H1 (cell line): ENCODE data around the gene NDUFA6. TPM values are rescaled to one million over a fixed set of nuclear protein-coding genes. Genes with fewer than 3 reads are reported as not detected.

Experiments used
- CTCF ChIA-PET: fragments of 300-600 bp; sonication (Branson Sonifier 250); formaldehyde crosslinking; loops from one replicate; lab custom pipeline; 2021; ENCODE audit not compliant: partially characterized antibody; lab: Charles Lee
- POLR2A ChIA-PET: fragments of 300-600 bp; sonication (Branson Sonifier 250); formaldehyde crosslinking; loops from one replicate; lab custom pipeline; 2021; ENCODE audit warnings: inconsistent platforms; ENCODE audit not compliant: partially characterized antibody; lab: Charles Lee
- DNase-seq, 2 experiments: peaks; one replicate each; pipeline versions ENCODE4 v3.0.0 to v3.0.0-alpha.2; 2010 to 2022; ENCODE audit warnings: low spot score in 2 of 2, low read depth in 1 of 2, mixed read lengths in 1 of 2
- FAIRE-seq: peaks from 2 replicates; lab custom pipeline; 2011; peaks lifted over from hg19 to GRCh38; lab: Jason Lieb, UNC
- H2AFZ ChIP-seq: 2 replicates; pipeline ENCODE4 v1.8.1; 2012; ENCODE audit warnings: low read length, inconsistent platforms
- H2AK5ac ChIP-seq: 2 replicates; pipeline ENCODE4 v1.6.1; 2013; ENCODE audit warnings: low read depth, low read length
- H2BK120ac ChIP-seq: replicated peaks from 2 replicates; pipeline ENCODE3; 2013; ENCODE audit warnings: low read depth, low read length, inconsistent platforms
- H2BK12ac ChIP-seq: 2 replicates; pipeline ENCODE4 v1.6.1; 2013; ENCODE audit warnings: low read depth, low read length
- H2BK15ac ChIP-seq: 2 replicates; pipeline ENCODE4 v1.6.1; 2013; ENCODE audit warnings: low read length
- H2BK20ac ChIP-seq: 2 replicates; pipeline ENCODE4 v1.6.1; 2013; ENCODE audit warnings: low read length
- H2BK5ac ChIP-seq: 2 replicates; pipeline ENCODE4 v1.6.1; 2013; ENCODE audit warnings: low read depth, low read length
- H3K14ac ChIP-seq: 2 replicates; pipeline ENCODE4 v1.6.1; 2013; ENCODE audit warnings: inconsistent platforms; ENCODE audit not compliant: insufficient read length
- H3K18ac ChIP-seq: 2 replicates; pipeline ENCODE4 v1.6.1; 2013; ENCODE audit warnings: low read length; ENCODE audit errors: extremely low read depth
- H3K23ac ChIP-seq: 2 replicates; pipeline ENCODE4 v1.6.1; 2013; ENCODE audit warnings: inconsistent platforms; ENCODE audit not compliant: insufficient read length
- H3K23me2 ChIP-seq: 2 replicates; pipeline ENCODE4 v1.6.1; 2013; ENCODE audit warnings: low read depth, low read length
- H3K27ac ChIP-seq: 2 replicates; pipeline ENCODE4 v1.6.1; 2011; ENCODE audit warnings: low read depth, low read length, inconsistent platforms
- H3K27me3 ChIP-seq, 4 experiments: replicated peaks in 1 of 4; 1 replicate in 1 of 4; 2 replicates in 3 of 4; pipeline versions ENCODE4 v1.6.1 to v1.8.1; 2011 to 2013; ENCODE audit warnings: low read length in 3 of 4, mild to moderate bottlenecking in 3 of 4, inconsistent platforms in 2 of 4, mixed read lengths in 2 of 4, moderate library complexity in 1 of 4; ENCODE audit not compliant: control insufficient read depth in 3 of 4, insufficient read depth in 3 of 4; ENCODE audit errors: extremely low read depth in 1 of 4
- H3K36me3 ChIP-seq, 4 experiments: 2 replicates each; pipeline versions ENCODE4 v1.6.1 to v1.8.1; 2011 to 2013; ENCODE audit warnings: mild to moderate bottlenecking in 4 of 4, low read length in 3 of 4, moderate library complexity in 2 of 4, control low read depth in 1 of 4, inconsistent platforms in 1 of 4; ENCODE audit not compliant: insufficient read depth in 4 of 4, control insufficient read depth in 2 of 4
- H3K4ac ChIP-seq: replicated peaks from 2 replicates; pipeline ENCODE3; 2013; ENCODE audit warnings: low read length, low read depth, mixed read lengths, inconsistent platforms; ENCODE audit not compliant: insufficient read length
- H3K4me1 ChIP-seq, 4 experiments: replicated peaks in 1 of 4; 1 replicate in 1 of 4; 2 replicates in 3 of 4; pipeline versions ENCODE4 v1.6.1 to v1.8.1; 2011 to 2013; ENCODE audit warnings: low read length in 3 of 4, inconsistent platforms in 2 of 4, mixed read lengths in 1 of 4; ENCODE audit not compliant: insufficient read depth in 4 of 4, control insufficient read depth in 3 of 4
- H3K4me2 ChIP-seq, 2 experiments: 2 replicates each; pipeline versions ENCODE4 v1.6.1 to v1.8.1; 2011 to 2013; ENCODE audit warnings: low read depth in 2 of 2, low read length in 2 of 2, control low read depth in 1 of 2, inconsistent platforms in 1 of 2, mild to moderate bottlenecking in 1 of 2; ENCODE audit not compliant: insufficient read depth in 1 of 2
- H3K4me3 ChIP-seq, 4 experiments: fragments of 200-600, 300-600 bp in 1 of 4; sonication (generic), shearing (Covaris generic), sonication (Bioruptor Twin) in 1 of 4; 2 replicates each; pipeline versions ENCODE4 v1.5.1 to v1.8.1; 2011 to 2016; ENCODE audit warnings: low read length in 4 of 4, low read depth in 3 of 4, control low read depth in 2 of 4, inconsistent platforms in 2 of 4, mild to moderate bottlenecking in 2 of 4, mixed read lengths in 1 of 4, moderate library complexity in 1 of 4; ENCODE audit not compliant: insufficient read depth in 2 of 4; ENCODE audit errors: extremely low read depth in 1 of 4
- H3K56ac ChIP-seq: replicated peaks from 2 replicates; pipeline ENCODE3; 2013; ENCODE audit warnings: low read depth, mild to moderate bottlenecking, mixed read lengths, low read length, inconsistent platforms; ENCODE audit not compliant: insufficient read length
- H3K79me1 ChIP-seq: 2 replicates; pipeline ENCODE4 v1.6.1; 2013; ENCODE audit warnings: low read depth, low read length, control low read depth
- H3K79me2 ChIP-seq, 2 experiments: 2 replicates each; pipeline versions ENCODE4 v1.6.1 to v1.8.1; 2012 to 2013; ENCODE audit warnings: low read length in 2 of 2, mild to moderate bottlenecking in 2 of 2, inconsistent platforms in 1 of 2; ENCODE audit not compliant: insufficient read depth in 2 of 2, control insufficient read depth in 1 of 2
- H3K9ac ChIP-seq, 4 experiments: replicated peaks in 1 of 4; 1 replicate in 1 of 4; 2 replicates in 3 of 4; pipeline versions ENCODE4 v1.6.1 to v1.8.1; 2011 to 2013; ENCODE audit warnings: low read depth in 3 of 4, low read length in 3 of 4, control low read depth in 2 of 4, mild to moderate bottlenecking in 2 of 4, moderate library complexity in 2 of 4, inconsistent platforms in 1 of 4; ENCODE audit errors: extremely low read depth in 1 of 4
- H3K9me3 ChIP-seq, 2 experiments: 2 replicates each; pipeline versions ENCODE4 v1.6.1 to v1.8.1; 2012 to 2013; ENCODE audit warnings: mild to moderate bottlenecking in 2 of 2, moderate library complexity in 2 of 2, control low read depth in 1 of 2, inconsistent platforms in 1 of 2, low read depth in 1 of 2, low read length in 1 of 2, mixed read lengths in 1 of 2; ENCODE audit not compliant: insufficient read depth in 2 of 2
- H4K20me1 ChIP-seq, 2 experiments: replicated peaks in 1 of 2; 2 replicates each; pipeline versions ENCODE3 to v1.8.1; 2011 to 2013; ENCODE audit warnings: inconsistent platforms in 2 of 2, low read length in 2 of 2, mild to moderate bottlenecking in 1 of 2; ENCODE audit not compliant: insufficient read depth in 2 of 2, control insufficient read depth in 1 of 2
- H4K5ac ChIP-seq: 2 replicates; pipeline ENCODE4 v1.6.1; 2013; ENCODE audit warnings: low read length, low read depth, mixed read lengths, inconsistent platforms; ENCODE audit not compliant: insufficient read length
- H4K8ac ChIP-seq: 2 replicates; pipeline ENCODE4 v1.8.0; 2013; ENCODE audit warnings: mild to moderate bottlenecking, moderate library complexity, low read length, inconsistent platforms; ENCODE audit not compliant: insufficient read depth; ENCODE audit errors: extremely low read depth
- H4K91ac ChIP-seq: replicated peaks from 2 replicates; pipeline ENCODE3; 2013; ENCODE audit warnings: low read length, mixed read lengths, inconsistent platforms; ENCODE audit not compliant: insufficient read length
- HDAC2 ChIP-seq, 2 experiments: fragments of 300-600 bp in 1 of 2; sonication (generic) in 1 of 2; IDR thresholded peaks; 2 replicates each; pipeline ENCODE4 v1.6.1; 2011 to 2012; ENCODE audit warnings: low read depth in 2 of 2, low read length in 2 of 2, mild to moderate bottlenecking in 2 of 2, moderate library complexity in 2 of 2, borderline replicate concordance in 1 of 2, inconsistent platforms in 1 of 2
- POLR2A ChIP-seq, 2 experiments: IDR thresholded peaks; 1 replicate in 1 of 2; 2 replicates in 1 of 2; pipeline ENCODE4 v1.6.1; 2011; ENCODE audit warnings: low read depth in 2 of 2, low read length in 2 of 2, mild to moderate bottlenecking in 2 of 2; ENCODE audit errors: control extremely low read depth in 1 of 2
- WGBS, 2 experiments: shearing (Covaris generic) in 1 of 2; methylation state at CpG; one replicate each; pipeline versions ENCODE4 v1.1.6 to v1.1.7; 2013 to 2015; ENCODE audit warnings: low lambda C conversion rate in 2 of 2, mixed read lengths in 2 of 2, inconsistent platforms in 1 of 2, low coverage in 1 of 2, missing lambda C conversion rate in 1 of 2; ENCODE audit not compliant: insufficient replicate concordance in 2 of 2, insufficient coverage in 1 of 2, insufficient read length in 1 of 2; ENCODE audit errors: extremely low coverage in 1 of 2, missing lambda C conversion rate in 1 of 2; 5-methylcytosine and 5-hydroxymethylcytosine counted together
- polyA plus RNA-seq, 7 experiments: library from polyadenylated mRNA; depleted of rRNA in 3 of 7; stranded (reverse) in 5 of 7; unstranded in 2 of 7; fragments of >200 nt in 5 of 7; fragments of 200-250 nt in 2 of 7; gene quantifications; 1 replicate in 5 of 7; 2 replicates in 1 of 7; 4 replicates in 1 of 7; pipeline versions ENCODE4 v1.2.1 to v1.2.3, GENCODE V29; 2011 to 2013; ENCODE audit warnings: missing spikeins in 2 of 7, mixed read lengths in 2 of 7
- total RNA-seq: library from RNA; stranded (reverse); fragmentation: NEBNext Ultra II Directional; extraction: Animal tissue kit (Norgen Biotek cat#: 25700); gene quantifications from 2 replicates; pipeline ENCODE4 v1.2.1, GENCODE V29; 2021

NDUFA6 gene
- total and polyA plus RNA-seq, 2 of the 8 experiments (the other 6 are each of a cell fraction or from before 2014, with no cell fraction given): 76.2 to 105 TPM

DNA sequence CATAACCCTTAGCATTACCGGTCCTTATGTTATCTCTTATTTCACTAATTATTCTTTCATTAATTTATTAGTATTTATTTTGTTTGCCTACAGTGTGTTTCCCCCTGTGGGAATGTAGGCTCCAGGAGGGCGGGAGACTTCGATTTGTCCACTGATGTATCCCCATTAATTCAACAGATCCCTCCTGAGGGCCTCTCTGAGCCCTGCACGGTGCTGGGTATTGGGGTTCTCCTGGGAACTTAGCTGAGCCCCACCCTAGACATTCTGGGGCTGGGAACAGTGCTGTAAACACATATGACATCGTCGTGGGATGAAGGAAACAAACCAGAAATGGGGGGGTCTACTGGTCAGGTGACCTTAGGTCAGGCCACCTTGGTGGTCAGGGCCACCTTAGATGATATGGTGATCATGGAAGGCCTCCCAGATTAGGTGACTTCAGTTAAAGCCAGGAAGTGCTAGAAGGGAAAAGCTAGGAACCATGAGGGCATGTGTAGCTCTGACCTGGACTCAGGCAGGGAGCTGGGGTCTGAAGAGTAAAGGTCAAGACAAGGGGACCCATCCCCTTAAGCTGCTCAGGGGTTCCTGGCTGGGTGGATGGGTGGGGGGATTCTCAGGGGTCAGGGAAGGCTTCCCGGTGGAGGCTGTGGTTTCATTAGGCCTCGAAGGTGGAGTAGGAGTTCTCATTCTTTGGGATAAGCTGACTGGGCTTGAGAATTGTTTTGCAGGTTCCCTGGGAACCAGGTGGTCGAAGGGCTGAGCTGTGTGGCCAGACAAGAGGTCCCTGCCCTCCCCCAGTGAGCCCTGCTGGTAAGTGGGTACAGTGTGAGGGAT lies 15.5 kb downstream of the NDUFA6 start:
- H3K4me2 ChIP-seq: peak overlapping the region; percentile 41 to 73; a peak in 2 of 4 replicates
- FAIRE-seq: no peak

More for the DNA sequence above, 15.5 kb downstream of the NDUFA6 start:
- H3K4me1 ChIP-seq: peaks cover 2 to 18% (median 12%) of the 10 kb centered on the region in 4 experiments
- H3K27me3 ChIP-seq: peaks cover 0 to 9% (median 4%) of the 10 kb centered on the region in 4 experiments; a peak in 2 of 7 replicates
- no peak overlapping the region for H2BK120ac ChIP-seq
- H2BK5ac ChIP-seq: no peak overlapping the region
- no peaks in the 10 kb centered on the region for H3K9me3 ChIP-seq
- peaks cover 5% of the 10 kb centered on the region for H3K23me2 ChIP-seq
- TF ChIP-seq POLR2A (IDR thresholded peaks at IDR 0.05; ENCODE audit: control extremely low read depth in 1 of 2, low read depth in 2 of 2, low read length in 2 of 2): no peak
- TF ChIP-seq HDAC2 (IDR thresholded peaks at IDR 0.05; ENCODE audit: borderline replicate concordance in 1 of 2, low read depth in 2 of 2, low read length in 2 of 2): no peak
- no peak overlapping the region for H3K56ac ChIP-seq
- no peak for DNase-seq
- no peaks in the 10 kb centered on the region for H3K79me1 ChIP-seq
- POLR2A ChIA-PET: interaction anchor here (1.0 to 8.9 kb wide), 5 partner anchors 9 to 28 kb away, joined by 3 to 94 read pairs (median 5); partner anchors contain the start of gene NDUFA6
- H3K4ac ChIP-seq: no peak overlapping the region
- 0 out of 8 replicates have a peak, but pooled peaks cover 0 to 3% (median under 1%) of the 10 kb centered on the region in 4 experiments for H3K36me3 ChIP-seq
- no peak overlapping the region for H3K27ac ChIP-seq
- no peak overlapping the region for H4K5ac ChIP-seq
- H2AK5ac ChIP-seq: 0 out of 2 replicates have a peak overlapping the region, but pooled peaks have one; percentile 7
- no peak overlapping the region for H2AFZ ChIP-seq
- H2BK12ac ChIP-seq: no peak overlapping the region
- H3K79me2 ChIP-seq: peaks cover 0 to under 1% of the 10 kb centered on the region in 2 experiments; a peak in 1 of 4 replicates
- H4K8ac ChIP-seq: no peak overlapping the region
- H3K18ac ChIP-seq: no peak overlapping the region
- H3K4me3 ChIP-seq: peak overlapping the region in 3 of 4 experiments; percentile 45 to 60 (median 46); a peak in 6 of 8 replicates
- no peak overlapping the region for H2BK20ac ChIP-seq
- H3K14ac ChIP-seq: no peak overlapping the region
- CTCF ChIA-PET: interaction anchor here (0.6 to 2.2 kb wide), 11 partner anchors 16 to 275 kb away, joined by 3 to 11 read pairs (median 3); partner anchors contain the start of genes CCDC134, NDUFA6 and TNFRSF13C
- no peaks in the 10 kb centered on the region for H4K20me1 ChIP-seq
- no peak overlapping the region for H4K91ac ChIP-seq
- peak overlapping the region; percentile 2; the same call in 1 of the 2 replicates for H2BK15ac ChIP-seq
- H3K9ac ChIP-seq: no peak overlapping the region; a peak in 1 of 7 replicates
- no peak overlapping the region for H3K23ac ChIP-seq
- WGBS, 2 experiments: 91% methylated on average over 9 of the region's 9 CpGs; no CpG with 5 or more reads in 1 of the 2 experiments
